Activated naive CD4-positive, alpha-beta T cell treated with anti-CD3 and anti-CD28 coated beads, Interleukin-2, amount 50 U/mL, for 16 hours (primary cell): Measurements from ENCODE around the gene EBF3.
A peak's percentile ranks its signal among the peaks of the same experiment; 100 is the strongest.

ENCODE experiments used
- DNase-seq: peaks from one replicate; pipeline ENCODE4 v3.0.0-alpha.2; 2020

EBF3 gene

GRCh38 chr10:129887986-129888783 is 75.9 kb downstream of the EBF3 start:
- no peak for DNase-seq

GRCh38 chr10:129887381-129887905 is 76.6 kb downstream of the EBF3 start:
- no peak for DNase-seq

- DNase-seq, result no peak
Observed at GRCh38 chr10:129886263-129886662, 77.8 kb downstream of the EBF3 start.

GRCh38 chr10:129885526-129885925 is 78.5 kb downstream of the EBF3 start:
- DNase-seq, result no peak

- DNase-seq, result no peak
Observed at GRCh38 chr10:129884398-129885078, 79.5 kb downstream of the EBF3 start.

- no peak for DNase-seq
Observed at GRCh38 chr10:129883626-129884397, 80.3 kb downstream of the EBF3 start.

- no peak for DNase-seq
Observed at GRCh38 chr10:129883029-129883428, 81.0 kb downstream of the EBF3 start.

GRCh38 chr10:129882291-129883010 is 81.6 kb downstream of the EBF3 start:
- DNase-seq, result no peak

- DNase-seq, result no peak
Observed at GRCh38 chr10:129881641-129882040, 82.4 kb downstream of the EBF3 start.

GRCh38 chr10:129880191-129880870 is 83.7 kb downstream of the EBF3 start:
- DNase-seq, result no peak

GRCh38 chr10:129879655-129880054 is 84.4 kb downstream of the EBF3 start:
- DNase-seq, result no peak

- DNase-seq, result no peak
Observed at GRCh38 chr10:129878835-129879234, 85.2 kb downstream of the EBF3 start.

GRCh38 chr10:129877773-129878371 is 86.2 kb downstream of the EBF3 start:
- peak; percentile 38 for DNase-seq

- no peak for DNase-seq
Observed at GRCh38 chr10:129876838-129877237, 87.2 kb downstream of the EBF3 start.

- DNase-seq, result no peak
Observed at GRCh38 chr10:129875993-129876726, 87.9 kb downstream of the EBF3 start.

- no peak for DNase-seq
Observed at GRCh38 chr10:129873351-129873750, 90.7 kb downstream of the EBF3 start.

GRCh38 chr10:129871966-129872365 is 92.1 kb downstream of the EBF3 start:
- no peak for DNase-seq

GRCh38 chr10:129870961-129871621 is 93.0 kb downstream of the EBF3 start:
- DNase-seq, result no peak

- DNase-seq, result no peak
Observed at GRCh38 chr10:129870474-129870757, 93.7 kb downstream of the EBF3 start.
